ENCODE measurements around the gene PRSS21.

The PRSS21 gene

GRCh38 chr16:2826591-2827373, 9.7 kb downstream of the PRSS21 start:
- no peak for FAIRE-seq

- FAIRE-seq, result no peak
Observed at GRCh38 chr16:2827374-2827791, 10.3 kb downstream of the PRSS21 start.

- no peak for FAIRE-seq
Observed at GRCh38 chr16:2827831-2828520, 10.9 kb downstream of the PRSS21 start.

- FAIRE-seq, result no peak
Observed at GRCh38 chr16:2828521-2828840, 11.4 kb downstream of the PRSS21 start.

- FAIRE-seq, result no peak
Observed at GRCh38 chr16:2828876-2829430, 11.9 kb downstream of the PRSS21 start.

- no peak for FAIRE-seq
Observed at GRCh38 chr16:2829501-2830354, 12.7 kb downstream of the PRSS21 start, which contains the start of gene ZG16B. Gene ZG16B, plus strand, starts transcription at chr16:2830303. Its CDS starts 139 bp downstream, at chr16:2830442.

GRCh38 chr16:2830355-2830695, 13.3 kb downstream of the PRSS21 start:
- no peak for FAIRE-seq

- no peak for FAIRE-seq
Observed at GRCh38 chr16:2831203-2831602, 14.2 kb downstream of the PRSS21 start.

GRCh38 chr16:2833776-2834175, 16.7 kb downstream of the PRSS21 start:
- no peak for FAIRE-seq

- FAIRE-seq, result no peak
Observed at GRCh38 chr16:2834968-2835367, 17.9 kb downstream of the PRSS21 start.

GRCh38 chr16:2835638-2836493, 18.8 kb downstream of the PRSS21 start:
- FAIRE-seq, result no peak

GRCh38 chr16:2836646-2837508, 19.8 kb downstream of the PRSS21 start:
- no peak for FAIRE-seq

- FAIRE-seq, result no peak
Observed at GRCh38 chr16:2838928-2839327, 21.9 kb downstream of the PRSS21 start.

- no peak for FAIRE-seq
Observed at GRCh38 chr16:2839650-2840450, 22.8 kb downstream of the PRSS21 start.

- FAIRE-seq, result no peak
Observed at GRCh38 chr16:2840914-2841313, 23.9 kb downstream of the PRSS21 start.

- no peak for FAIRE-seq
Observed at GRCh38 chr16:2841606-2842339, 24.7 kb downstream of the PRSS21 start.

- no peak for FAIRE-seq
Observed at GRCh38 chr16:2842340-2843000, 25.4 kb downstream of the PRSS21 start.

GRCh38 chr16:2843526-2843925, 26.5 kb downstream of the PRSS21 start:
- FAIRE-seq, result no peak

GRCh38 chr16:2845116-2845515, 28.1 kb downstream of the PRSS21 start:
- FAIRE-seq, result no peak

Data from A204.1 (cell line).